ENCODE results near the gene CPA4.
"Not testable (repeated sequence)": the region's sequence is repeated elsewhere in the genome, so short reads cannot be mapped to it uniquely, and the experiment has no call there.

The CPA4 gene

DNA sequence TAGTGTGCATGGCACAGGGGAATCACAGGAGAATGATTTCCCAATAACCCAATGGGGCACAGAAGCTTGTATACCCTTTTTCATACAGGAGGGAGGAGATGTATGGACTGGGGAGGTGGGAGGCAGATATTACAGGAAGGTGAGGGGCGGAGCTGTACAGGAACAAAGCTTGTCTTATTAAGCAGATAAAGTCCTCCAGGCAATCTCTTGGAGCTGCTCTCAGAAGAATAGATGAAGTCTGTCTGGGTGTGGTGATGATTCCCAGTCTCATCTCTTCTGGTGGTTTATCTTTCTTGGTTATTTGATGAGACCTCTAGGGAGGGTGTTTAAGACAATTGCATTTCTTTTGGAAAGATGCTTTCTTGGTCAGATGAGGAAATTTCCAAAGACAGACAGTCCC, 26.6 kb downstream of the CPA4 start:
- TF ChIP-seq, protein P1, sequence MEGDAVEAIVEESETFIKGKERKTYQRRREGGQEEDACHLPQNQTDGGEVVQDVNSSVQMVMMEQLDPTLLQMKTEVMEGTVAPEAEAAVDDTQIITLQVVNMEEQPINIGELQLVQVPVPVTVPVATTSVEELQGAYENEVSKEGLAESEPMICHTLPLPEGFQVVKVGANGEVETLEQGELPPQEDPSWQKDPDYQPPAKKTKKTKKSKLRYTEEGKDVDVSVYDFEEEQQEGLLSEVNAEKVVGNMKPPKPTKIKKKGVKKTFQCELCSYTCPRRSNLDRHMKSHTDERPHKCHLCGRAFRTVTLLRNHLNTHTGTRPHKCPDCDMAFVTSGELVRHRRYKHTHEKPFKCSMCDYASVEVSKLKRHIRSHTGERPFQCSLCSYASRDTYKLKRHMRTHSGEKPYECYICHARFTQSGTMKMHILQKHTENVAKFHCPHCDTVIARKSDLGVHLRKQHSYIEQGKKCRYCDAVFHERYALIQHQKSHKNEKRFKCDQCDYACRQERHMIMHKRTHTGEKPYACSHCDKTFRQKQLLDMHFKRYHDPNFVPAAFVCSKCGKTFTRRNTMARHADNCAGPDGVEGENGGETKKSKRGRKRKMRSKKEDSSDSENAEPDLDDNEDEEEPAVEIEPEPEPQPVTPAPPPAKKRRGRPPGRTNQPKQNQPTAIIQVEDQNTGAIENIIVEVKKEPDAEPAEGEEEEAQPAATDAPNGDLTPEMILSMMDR (conservative IDR thresholded peaks at IDR 0.05; ENCODE audit: control insufficient read depth, insufficient read depth, low read depth, low read length): no peak
- H3K4me3 ChIP-seq (ENCODE audit: control insufficient read depth, low read depth, low read length): no peak overlapping the region
- DNase-seq (ENCODE audit: low read depth): no peak

DNA sequence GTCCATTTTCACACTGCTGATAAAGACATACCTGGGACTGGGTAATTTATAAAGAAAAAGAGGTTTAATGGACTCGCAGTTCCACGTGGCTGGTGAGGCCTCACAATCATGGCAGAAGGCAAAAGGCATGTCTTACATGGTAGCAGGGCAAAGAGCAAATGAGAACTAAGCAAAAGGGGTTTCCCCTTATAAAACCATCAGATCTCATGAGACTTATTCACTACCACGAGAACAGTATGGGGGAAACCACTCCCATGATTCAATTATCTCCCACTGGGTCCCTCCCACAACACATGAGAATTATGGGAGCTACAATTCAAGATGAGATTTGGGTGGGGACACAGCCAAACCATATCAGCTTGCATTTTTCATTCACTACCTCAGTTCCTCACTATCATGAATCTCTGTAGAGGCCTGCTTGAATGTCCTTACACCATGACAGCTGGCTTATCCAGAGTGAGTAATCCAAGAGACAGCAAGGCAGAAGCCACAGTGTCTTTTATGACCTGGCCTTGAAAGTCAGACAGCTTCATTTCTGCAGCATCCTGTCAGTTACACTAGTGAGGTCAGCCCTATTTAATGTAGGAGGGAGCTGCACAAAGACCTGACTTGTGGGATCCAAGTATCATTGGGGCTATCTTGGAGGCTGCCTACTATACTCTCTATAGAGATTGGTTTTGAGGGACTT, 28.7 kb downstream of the CPA4 start:
- DNase-seq (ENCODE audit: low read depth): peak; percentile 39
- not testable (repeated sequence) for H3K4me3 ChIP-seq (ENCODE audit: control insufficient read depth, low read depth, low read length)

DNA sequence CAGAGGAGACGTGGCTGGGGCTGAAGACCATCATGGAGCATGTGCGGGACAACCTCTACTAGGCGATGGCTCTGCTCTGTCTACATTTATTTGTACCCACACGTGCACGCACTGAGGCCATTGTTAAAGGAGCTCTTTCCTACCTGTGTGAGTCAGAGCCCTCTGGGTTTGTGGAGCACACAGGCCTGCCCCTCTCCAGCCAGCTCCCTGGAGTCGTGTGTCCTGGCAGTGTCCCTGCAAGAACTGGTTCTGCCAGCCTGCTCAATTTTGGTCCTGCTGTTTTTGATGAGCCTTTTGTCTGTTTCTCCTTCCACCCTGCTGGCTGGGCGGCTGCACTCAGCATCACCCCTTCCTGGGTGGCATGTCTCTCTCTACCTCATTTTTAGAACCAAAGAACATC, 29.7 kb downstream of the CPA4 start:
- no peak overlapping the region for H3K4me3 ChIP-seq (ENCODE audit: control insufficient read depth, low read depth, low read length)
- DNase-seq (ENCODE audit: low read depth): no peak
- TF ChIP-seq, protein P1 (conservative IDR thresholded peaks at IDR 0.05; ENCODE audit: control insufficient read depth, insufficient read depth, low read depth, low read length): no peak

DNA sequence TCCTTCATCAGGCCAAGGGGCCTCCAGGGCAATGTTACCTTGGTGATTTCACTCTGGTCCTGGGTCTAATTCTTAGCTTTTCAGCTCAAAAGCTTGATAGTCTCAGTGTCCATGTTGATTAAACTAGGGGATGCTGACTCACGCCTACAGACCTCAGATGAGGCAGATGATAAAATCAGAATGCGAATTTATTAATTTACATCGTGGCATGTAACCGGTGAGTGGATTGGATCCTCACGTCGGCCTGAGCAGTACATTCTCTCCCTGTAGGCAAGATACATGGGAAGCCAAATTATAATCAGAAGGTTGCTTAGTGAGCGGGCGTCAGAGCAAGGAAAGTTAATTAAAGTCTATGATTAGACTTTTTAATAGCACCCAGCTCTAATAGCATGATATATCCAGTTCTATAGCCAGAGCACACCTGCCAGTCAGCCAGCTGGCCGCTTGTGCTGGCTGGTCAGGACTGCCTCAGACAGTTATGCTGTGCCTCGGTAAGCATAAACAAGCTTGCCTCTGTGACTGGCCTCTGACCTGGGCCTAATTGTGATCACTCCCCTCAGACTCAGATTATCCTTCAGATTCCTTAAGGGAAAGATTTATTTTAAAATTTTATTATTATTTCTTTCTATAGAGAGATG, 31.5 kb downstream of the CPA4 start:
- DNase-seq (ENCODE audit: low read depth): no peak
- no peak overlapping the region for H3K4me3 ChIP-seq (ENCODE audit: control insufficient read depth, low read depth, low read length)
- TF ChIP-seq, protein P1 (conservative IDR thresholded peaks at IDR 0.05; ENCODE audit: control insufficient read depth, insufficient read depth, low read depth, low read length): no peak

DNA sequence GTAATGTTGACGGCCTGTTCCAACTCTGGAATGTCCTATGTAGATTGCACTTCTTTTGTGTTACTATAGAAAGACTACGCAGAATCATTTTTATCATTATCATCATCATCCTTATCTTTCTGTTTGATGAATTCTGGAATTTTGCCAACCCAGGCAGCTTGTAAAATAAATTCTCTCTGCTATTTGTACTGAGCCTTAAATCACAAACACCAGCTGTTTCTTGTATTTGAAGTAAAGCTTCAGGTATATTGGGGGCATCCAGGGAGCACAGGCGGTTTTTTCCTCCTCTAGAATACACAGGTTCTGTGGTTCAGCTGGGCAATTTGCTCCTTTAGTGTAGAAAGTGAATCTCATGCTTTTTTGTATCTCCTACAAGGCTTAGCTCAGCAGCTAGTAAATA, 36.7 kb downstream of the CPA4 start:
- H3K4me3 ChIP-seq (ENCODE audit: control insufficient read depth, low read depth, low read length): no peak overlapping the region
- TF ChIP-seq, protein P1 (conservative IDR thresholded peaks at IDR 0.05; ENCODE audit: control insufficient read depth, insufficient read depth, low read depth, low read length): no peak
- no peak for DNase-seq (ENCODE audit: low read depth)

DNA sequence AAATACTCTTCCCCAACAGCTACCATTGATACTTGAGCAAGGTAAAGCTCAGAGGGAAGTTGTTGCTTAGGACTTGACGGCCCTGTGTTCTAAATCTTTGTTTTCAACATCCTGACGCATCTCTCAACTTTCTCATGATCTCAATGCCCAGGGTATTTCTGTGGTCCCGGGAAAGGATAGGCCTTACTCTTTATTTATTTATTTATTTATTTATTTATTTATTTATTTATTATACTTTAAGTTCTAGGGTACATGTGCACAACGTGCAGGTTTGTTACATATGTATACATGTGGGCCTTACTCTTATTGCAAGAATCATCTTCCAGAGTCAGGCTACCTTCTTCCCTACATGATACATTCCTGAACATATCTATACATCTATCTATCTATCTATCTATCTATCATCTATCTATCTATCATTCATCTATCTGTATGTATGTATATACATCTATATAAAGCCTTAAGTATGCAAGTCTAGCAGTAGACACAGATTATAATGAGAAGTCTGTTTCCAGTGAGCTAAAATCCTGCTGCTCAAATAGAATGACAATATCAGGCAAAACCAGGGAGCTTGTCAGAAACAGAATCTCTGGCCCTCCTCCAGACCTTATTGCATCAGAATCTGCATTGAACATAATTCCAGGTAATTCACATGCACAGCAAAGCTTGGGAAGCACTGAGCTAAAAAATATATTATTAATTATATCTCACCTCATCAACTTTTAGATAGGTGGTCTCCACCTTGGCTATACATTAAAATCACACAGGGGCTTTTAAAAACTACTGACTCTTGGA, 39.5 kb downstream of the CPA4 start:
- TF ChIP-seq, protein P1 (conservative IDR thresholded peaks at IDR 0.05; ENCODE audit: control insufficient read depth, insufficient read depth, low read depth, low read length): no peak
- DNase-seq (ENCODE audit: low read depth): no peak
- no peak overlapping the region for H3K4me3 ChIP-seq (ENCODE audit: control insufficient read depth, low read depth, low read length)

DNA sequence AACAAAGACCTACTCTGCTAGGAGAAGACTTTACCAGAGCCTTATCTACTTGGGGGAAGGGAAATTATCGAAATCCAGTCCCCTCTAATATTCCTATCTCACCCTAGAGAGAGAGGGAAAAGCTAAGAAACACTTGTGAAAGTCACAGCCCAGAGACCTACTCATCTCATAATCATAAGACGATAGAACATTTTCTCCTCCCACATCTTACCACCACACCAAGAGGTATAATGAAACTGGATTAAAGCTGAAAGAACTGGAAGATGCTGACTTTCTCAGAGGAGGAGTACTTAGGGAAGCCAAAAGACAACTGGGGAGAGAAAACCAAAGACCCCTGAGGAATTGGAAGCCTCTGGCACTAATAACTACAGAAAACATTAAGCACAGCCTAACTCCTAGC, 40.9 kb downstream of the CPA4 start:
- DNase-seq (ENCODE audit: low read depth): no peak
- no peak overlapping the region for H3K4me3 ChIP-seq (ENCODE audit: control insufficient read depth, low read depth, low read length)
- TF ChIP-seq, protein P1 (conservative IDR thresholded peaks at IDR 0.05; ENCODE audit: control insufficient read depth, insufficient read depth, low read depth, low read length): no peak
